ENCODE measurements around the gene SIPA1.
"Not testable (repeated sequence)": the region's sequence is repeated elsewhere in the genome, so short reads cannot be mapped to it uniquely, and the experiment has no call there.

The SIPA1 gene

GRCh38 chr11:65662799-65663638, 25.1 kb downstream of the SIPA1 start, which contains the start of gene RELA:
RELA (minus strand) TSS chr11:65662916; CDS start chr11:65662832, 84 bp downstream.
- TF ChIP-seq CTCF (IDR thresholded peaks at IDR 0.05; ENCODE audit: extremely low read depth, missing control alignments): no peak
- peak; percentile 98 for DNase-seq (ENCODE audit: low spot score)

DNA sequence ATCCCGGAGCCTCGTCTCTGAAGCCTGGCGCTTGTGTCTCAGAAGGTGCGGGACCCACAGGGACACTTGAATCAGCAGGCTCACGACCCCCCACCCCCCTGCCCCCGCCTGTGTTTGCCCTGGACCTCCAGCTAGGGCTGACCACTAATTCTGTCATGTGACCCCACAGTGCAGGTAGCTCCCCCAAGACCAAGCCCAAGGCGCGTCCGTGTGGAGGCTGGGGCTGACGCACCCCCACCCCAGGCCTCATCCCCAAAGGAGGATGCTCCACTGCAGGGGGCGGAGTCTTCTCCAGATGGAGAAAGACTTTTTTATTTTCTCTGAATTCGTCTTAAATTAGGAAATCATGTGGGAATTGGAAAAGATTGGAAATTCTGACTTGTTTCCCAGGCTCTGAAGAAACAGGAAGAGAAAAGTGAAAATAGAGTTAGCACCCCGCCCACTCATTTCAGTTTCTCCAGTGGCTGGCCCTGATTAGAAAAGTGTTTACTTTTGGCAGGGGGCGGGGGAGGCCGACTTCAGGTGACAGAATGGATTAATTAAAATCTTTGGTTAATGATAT, 25.8 kb downstream of the SIPA1 start:
- TF ChIP-seq CTCF (IDR thresholded peaks at IDR 0.05; ENCODE audit: extremely low read depth, missing control alignments): no peak
- DNase-seq (ENCODE audit: low spot score): no peak

GRCh38 chr11:65672180-65672860, 34.4 kb downstream of the SIPA1 start:
- no peak for DNase-seq (ENCODE audit: low spot score)
- no peak for TF ChIP-seq CTCF (IDR thresholded peaks at IDR 0.05; ENCODE audit: extremely low read depth, missing control alignments)

DNA sequence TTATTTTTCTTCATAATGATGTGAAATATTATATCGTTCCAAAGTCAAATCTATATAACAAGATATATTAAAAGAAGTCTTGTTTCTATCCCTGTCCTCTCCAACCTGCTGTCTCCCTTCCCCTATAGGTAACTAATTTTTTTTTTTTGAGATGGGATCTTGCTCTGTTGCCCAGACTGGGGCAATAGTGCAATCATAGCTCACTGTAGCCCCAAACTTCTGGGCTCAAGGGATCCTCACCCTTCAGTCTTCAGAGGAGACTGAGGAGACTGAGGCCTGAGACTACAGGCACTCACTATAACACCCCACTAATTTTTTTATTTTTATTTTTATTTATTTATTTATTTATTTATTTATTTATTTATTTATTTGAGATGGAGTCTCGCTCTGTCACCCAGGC, 35.1 kb downstream of the SIPA1 start:
- no peak for DNase-seq (ENCODE audit: low spot score)
- TF ChIP-seq CTCF (IDR thresholded peaks at IDR 0.05; ENCODE audit: extremely low read depth, missing control alignments): no peak

GRCh38 chr11:65680192-65680743, 42.4 kb downstream of the SIPA1 start:
- no peak for TF ChIP-seq CTCF (IDR thresholded peaks at IDR 0.05; ENCODE audit: extremely low read depth, missing control alignments)
- DNase-seq (ENCODE audit: low spot score): no peak

- DNase-seq (ENCODE audit: low spot score): not testable (repeated sequence)
Measured at GRCh38 chr11:65683480-65683879, 45.6 kb downstream of the SIPA1 start.

DNA sequence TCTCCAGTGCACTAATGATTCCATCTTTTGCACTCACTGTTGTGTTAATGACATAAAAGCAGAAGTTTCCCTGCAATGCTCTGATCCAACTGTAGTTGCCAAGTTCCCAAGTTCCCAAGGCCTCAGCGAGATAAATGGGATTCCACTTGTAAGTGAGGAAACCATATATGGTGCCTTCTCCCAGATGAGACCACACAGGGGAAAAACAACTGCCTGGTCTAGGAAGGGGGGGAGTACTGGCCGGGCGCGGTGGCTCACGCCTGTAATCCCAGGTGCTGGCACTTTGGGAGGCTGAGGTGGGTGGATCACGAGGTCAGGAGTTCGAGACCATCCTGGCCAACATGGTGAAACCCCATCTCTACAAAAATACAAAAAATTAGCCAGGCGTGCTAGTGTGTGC, 48.1 kb downstream of the SIPA1 start:
- no peak for DNase-seq (ENCODE audit: low spot score)
- TF ChIP-seq CTCF (IDR thresholded peaks at IDR 0.05; ENCODE audit: extremely low read depth, missing control alignments): no peak

- not testable (repeated sequence) for DNase-seq (ENCODE audit: low spot score)
Measured at GRCh38 chr11:65691847-65692246, 53.9 kb downstream of the SIPA1 start.
